HCT116 (cell line): ENCODE results near the gene NT5C1A. TPM values are rescaled to one million over a fixed set of nuclear protein-coding genes. Genes with fewer than 3 reads are reported as not detected.

Experiments
- ATAC-seq: fragments of 200-7000 bp; cut with Tn5 transposase; 2 replicates; pipeline ENCODE4 v1.9.1; 2020; ENCODE audit warnings: mild to moderate bottlenecking, moderate library complexity
- BruUV-seq: library from RNA; stranded (reverse); fragments of 400-500 nt; replicated peaks from 2 replicates; lab custom pipeline; 2021; lab: Mats Ljungman, UMichigan
- CTCF ChIA-PET: fragments of 300-600 bp; sonication (Branson Sonifier 250); formaldehyde crosslinking; loops from one replicate; lab custom pipeline; 2021; ENCODE audit warnings: antibody characterized with exemption; lab: Charles Lee
- POLR2A ChIA-PET: fragments of 300-600, 350-600 bp; sonication (Branson Sonifier 250); formaldehyde crosslinking; loops from one replicate; lab custom pipeline; 2021; ENCODE audit warnings: antibody characterized with exemption; lab: Charles Lee
- RAD21 ChIA-PET, 2 experiments: fragments of 300-600 bp; sonication (Branson Sonifier 250); formaldehyde crosslinking; loops; one replicate each; lab custom pipeline; 2023; ENCODE audit warnings: low total read pairs in 2 of 2; ENCODE audit not compliant: uncharacterized antibody in 2 of 2, unreplicated experiment in 2 of 2, low non-redundant PET in 1 of 2; lab: Charles Lee
- DNase-seq: peaks from one replicate; pipeline ENCODE4 v3.0.0-alpha.2; 2010; ENCODE audit warnings: low read depth, low spot score
- H2AFZ ChIP-seq: fragments of 200-600 bp; shearing (Covaris generic), sonication (generic); 2 replicates; pipeline ENCODE4 v1.6.1; 2017; ENCODE audit warnings: low read depth, mixed run types, mixed read lengths, antibody characterized with exemption, low read length; ENCODE audit not compliant: poor library complexity, severe bottlenecking
- H3K27ac ChIP-seq: 2 replicates; pipeline ENCODE4 v1.5.1; 2012; ENCODE audit warnings: low read depth, low read length
- H3K27me3 ChIP-seq: fragments of 200-600 bp; sonication (generic); 2 replicates; pipeline ENCODE4 v1.6.1; 2016; ENCODE audit warnings: mixed run types, low read length, mixed read lengths; ENCODE audit not compliant: insufficient read depth
- H3K36me3 ChIP-seq, 2 experiments: fragments of 200-500 bp in 1 of 2; fragments of 200-600 bp in 1 of 2; sonication (Bioruptor generic) in 1 of 2; sonication (generic) in 1 of 2; 2 replicates each; pipeline versions ENCODE4 v1.5.1 to v1.6.1; 2014 to 2016; ENCODE audit warnings: low read length in 2 of 2, inconsistent platforms in 1 of 2, mixed read lengths in 1 of 2, mixed run types in 1 of 2; ENCODE audit not compliant: insufficient read depth in 2 of 2, control insufficient read depth in 1 of 2
- H3K4me1 ChIP-seq, 2 experiments: fragments of 200-600 bp in 1 of 2; sonication (generic) in 1 of 2; 2 replicates each; pipeline versions ENCODE4 v1.5.1 to v1.6.1; 2012 to 2017; ENCODE audit warnings: low read length in 2 of 2, inconsistent platforms in 1 of 2, mild to moderate bottlenecking in 1 of 2, mixed read lengths in 1 of 2, mixed run types in 1 of 2, moderate library complexity in 1 of 2; ENCODE audit not compliant: insufficient read depth in 2 of 2, control insufficient read depth in 1 of 2
- H3K4me2 ChIP-seq: fragments of 200-600 bp; sonication (generic); 2 replicates; pipeline ENCODE4 v1.6.1; 2017; ENCODE audit warnings: mixed run types, low read length, mixed read lengths
- H3K4me3 ChIP-seq, 2 experiments: fragments of 200-600 bp in 1 of 2; sonication (generic) in 1 of 2; replicated peaks in 1 of 2; 2 replicates each; pipeline ENCODE4 v1.5.1; 2011 to 2016; ENCODE audit warnings: low read length in 2 of 2, control low read depth in 1 of 2, low read depth in 1 of 2, mild to moderate bottlenecking in 1 of 2, mixed read lengths in 1 of 2, mixed run types in 1 of 2
- H3K79me2 ChIP-seq: fragments of 200-600 bp; sonication (generic); 2 replicates; pipeline ENCODE4 v1.6.1; 2017; ENCODE audit warnings: mild to moderate bottlenecking, mixed run types, low read length, moderate library complexity, mixed read lengths; ENCODE audit not compliant: insufficient read depth
- H3K9ac ChIP-seq: fragments of 200-600 bp; sonication (generic); 2 replicates; pipeline ENCODE4 v1.6.1; 2016; ENCODE audit warnings: low read length, mixed read lengths
- H3K9me2 ChIP-seq: fragments of 200-600 bp; sonication (generic), shearing (Covaris generic); 2 replicates; pipeline ENCODE4 v1.6.1; 2017; ENCODE audit warnings: mixed run types, mild to moderate bottlenecking, moderate library complexity; ENCODE audit not compliant: insufficient read depth
- H3K9me3 ChIP-seq, 2 experiments: fragments of 200-500 bp in 1 of 2; fragments of 200-600 bp in 1 of 2; sonication (Bioruptor generic) in 1 of 2; sonication (generic) in 1 of 2; 2 replicates each; pipeline ENCODE4 v1.6.1; 2014 to 2017; ENCODE audit warnings: low read length in 2 of 2, mixed read lengths in 2 of 2, inconsistent platforms in 1 of 2, low read depth in 1 of 2, mild to moderate bottlenecking in 1 of 2, mixed run types in 1 of 2, moderate library complexity in 1 of 2; ENCODE audit not compliant: control insufficient read depth in 1 of 2, insufficient read depth in 1 of 2
- H4K20me1 ChIP-seq: fragments of 200-600 bp; sonication (generic), shearing (Covaris generic); 2 replicates; pipeline ENCODE4 v1.6.1; 2017; ENCODE audit warnings: mixed run types, mild to moderate bottlenecking, moderate library complexity; ENCODE audit not compliant: insufficient read depth
- CBX3 ChIP-seq: IDR thresholded peaks from 2 replicates; pipeline ENCODE4 v1.6.1; 2012; ENCODE audit warnings: low read depth
- CEBPB ChIP-seq: IDR thresholded peaks from 2 replicates; pipeline ENCODE4 v1.6.1; 2012; ENCODE audit warnings: low read depth
- ELF1 ChIP-seq: IDR thresholded peaks from 2 replicates; pipeline ENCODE4 v1.6.1; 2012; ENCODE audit warnings: low read depth, borderline replicate concordance
- EZH2phosphoT487 ChIP-seq: fragments of 200-600 bp; IDR thresholded peaks from 2 replicates; pipeline ENCODE4 v1.6.1; 2018; ENCODE audit warnings: antibody characterized with exemption, borderline replicate concordance
- JUND ChIP-seq: IDR thresholded peaks from 2 replicates; pipeline ENCODE4 v1.6.1; 2012
- POLR2AphosphoS5 ChIP-seq: IDR thresholded peaks from 2 replicates; pipeline ENCODE4 v1.6.1; 2011; ENCODE audit warnings: mild to moderate bottlenecking, low read depth, low read length, moderate library complexity
- RAD21 ChIP-seq: IDR thresholded peaks from 2 replicates; pipeline ENCODE4 v1.6.1; 2012; ENCODE audit warnings: low read depth, mild to moderate bottlenecking
- SIN3A ChIP-seq: IDR thresholded peaks from 2 replicates; pipeline ENCODE4 v1.6.1; 2012; ENCODE audit warnings: low read depth
- SP1 ChIP-seq: IDR thresholded peaks from 2 replicates; pipeline ENCODE4 v1.6.1; 2012; ENCODE audit warnings: low read depth
- SRF ChIP-seq: IDR thresholded peaks from 2 replicates; pipeline ENCODE4 v1.6.1; 2012; ENCODE audit warnings: low read depth
- YY1 ChIP-seq: IDR thresholded peaks from 2 replicates; pipeline ENCODE4 v1.6.1; 2011; ENCODE audit warnings: low read length, low read depth, moderate library complexity, mild to moderate bottlenecking; ENCODE audit not compliant: insufficient replicate concordance; ENCODE audit errors: extremely low read depth
- intact Hi-C: fragments of 100-400 bp; cut with micrococcal nuclease; formaldehyde crosslinking; loops from 2 replicates; pipeline ENCODE4 v1.10.0; 2022
- total RNA-seq: library from RNA; stranded (reverse); gene quantifications from one replicate; pipeline ENCODE4 v1.2.1, GENCODE V29; 2021; ENCODE audit not compliant: unreplicated experiment
- TF ChIP-seq, protein P1 (sequence below), 3 experiments: fragments of 200-600 bp in 1 of 3; sonication (generic) in 1 of 3; IDR thresholded peaks in 2 of 3; conservative IDR thresholded peaks in 1 of 3; 2 replicates each; pipeline ENCODE4 v1.5.1; 2012 to 2017; ENCODE audit warnings: low read depth in 2 of 3, low read length in 2 of 3, antibody characterized with exemption in 1 of 3, borderline replicate concordance in 1 of 3, control low read depth in 1 of 3, mild to moderate bottlenecking in 1 of 3, mixed read lengths in 1 of 3, mixed run types in 1 of 3, moderate library complexity in 1 of 3; ENCODE audit not compliant: insufficient read depth in 1 of 3

NT5C1A gene
- total RNA-seq, 1 experiment from 2014 or later, result not detected

DNA sequence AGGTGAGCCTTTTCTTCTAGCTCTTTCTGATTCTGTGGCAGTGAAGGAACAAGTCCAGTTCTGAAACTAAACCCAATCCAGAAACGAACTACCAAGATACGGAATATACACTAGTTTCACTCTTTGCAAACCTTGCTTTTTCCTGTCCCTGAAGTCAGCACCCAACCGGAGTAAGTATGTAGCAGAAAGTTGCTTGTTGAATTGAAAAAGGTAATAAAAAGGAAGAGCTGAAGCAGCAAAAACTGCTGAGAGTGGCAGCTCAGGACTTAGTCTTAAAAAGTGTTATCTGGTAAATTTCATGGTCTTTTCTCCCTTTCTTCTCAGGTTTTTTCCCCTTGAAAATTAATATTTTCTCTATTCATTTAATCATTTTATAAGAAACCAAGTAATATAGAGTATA is 9.4 kb upstream of the NT5C1A start:
- RAD21 ChIA-PET, result no interaction called here

More for the DNA sequence above, 9.4 kb upstream of the NT5C1A start:
- no peak for ATAC-seq
- H3K36me3 ChIP-seq, result no peaks in the 10 kb centered on the region
- H2AFZ ChIP-seq, result no peak overlapping the region
- no TSS peak for BruUV-seq
- H3K9ac ChIP-seq, result no peak overlapping the region
- TF ChIP-seq CEBPB (no peak), SP1 (no peak), CBX3 (no peak), JUND (no peak), POLR2AphosphoS5 (no peak), YY1 (no peak), SRF (no peak), SIN3A (no peak), ELF1 (no peak), RAD21 (no peak), EZH2phosphoT487 (no peak)
- TF ChIP-seq, protein P1, sequence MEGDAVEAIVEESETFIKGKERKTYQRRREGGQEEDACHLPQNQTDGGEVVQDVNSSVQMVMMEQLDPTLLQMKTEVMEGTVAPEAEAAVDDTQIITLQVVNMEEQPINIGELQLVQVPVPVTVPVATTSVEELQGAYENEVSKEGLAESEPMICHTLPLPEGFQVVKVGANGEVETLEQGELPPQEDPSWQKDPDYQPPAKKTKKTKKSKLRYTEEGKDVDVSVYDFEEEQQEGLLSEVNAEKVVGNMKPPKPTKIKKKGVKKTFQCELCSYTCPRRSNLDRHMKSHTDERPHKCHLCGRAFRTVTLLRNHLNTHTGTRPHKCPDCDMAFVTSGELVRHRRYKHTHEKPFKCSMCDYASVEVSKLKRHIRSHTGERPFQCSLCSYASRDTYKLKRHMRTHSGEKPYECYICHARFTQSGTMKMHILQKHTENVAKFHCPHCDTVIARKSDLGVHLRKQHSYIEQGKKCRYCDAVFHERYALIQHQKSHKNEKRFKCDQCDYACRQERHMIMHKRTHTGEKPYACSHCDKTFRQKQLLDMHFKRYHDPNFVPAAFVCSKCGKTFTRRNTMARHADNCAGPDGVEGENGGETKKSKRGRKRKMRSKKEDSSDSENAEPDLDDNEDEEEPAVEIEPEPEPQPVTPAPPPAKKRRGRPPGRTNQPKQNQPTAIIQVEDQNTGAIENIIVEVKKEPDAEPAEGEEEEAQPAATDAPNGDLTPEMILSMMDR (IDR thresholded peaks at IDR 0.05 in 2 of 3, conservative IDR thresholded peaks at IDR 0.05 in 1 of 3; ENCODE audit: borderline replicate concordance in 1 of 3, insufficient read depth in 1 of 3, low read depth in 2 of 3, low read length in 2 of 3), result no peak
- no peak overlapping the region for H3K4me3 ChIP-seq
- H3K27ac ChIP-seq, result no peak overlapping the region
- H3K27me3 ChIP-seq, result no peaks in the 10 kb centered on the region
- no peaks in the 10 kb centered on the region for H3K9me3 ChIP-seq
- no peaks in the 10 kb centered on the region for H3K79me2 ChIP-seq
- intact Hi-C loops, result no loop called here
- ChIA-PET POLR2A (interaction anchor here (1.0 to 1.3 kb wide), 2 partner anchors 10 to 12 kb away, joined by 3 read pairs; partner anchors contain the start of gene HPCAL4), CTCF (no interaction called here)
- no peaks in the 10 kb centered on the region for H4K20me1 ChIP-seq
- no peak overlapping the region for H3K4me2 ChIP-seq
- no peak for DNase-seq
- H3K4me1 ChIP-seq, result peaks cover 0 to 9% of the 10 kb centered on the region in 2 experiments; a peak in 1 of 4 replicates
- no peaks in the 10 kb centered on the region for H3K9me2 ChIP-seq
